ENCODE measurements around the gene TTC3. TPM values are rescaled to one million over a fixed set of nuclear protein-coding genes. Genes with fewer than 3 reads are reported as not detected.
A peak's percentile ranks its signal among the peaks of the same experiment; 100 is the strongest.

The TTC3 gene
- total RNA-seq, 1 experiment from 2014 or later = 29.0 TPM

DNA sequence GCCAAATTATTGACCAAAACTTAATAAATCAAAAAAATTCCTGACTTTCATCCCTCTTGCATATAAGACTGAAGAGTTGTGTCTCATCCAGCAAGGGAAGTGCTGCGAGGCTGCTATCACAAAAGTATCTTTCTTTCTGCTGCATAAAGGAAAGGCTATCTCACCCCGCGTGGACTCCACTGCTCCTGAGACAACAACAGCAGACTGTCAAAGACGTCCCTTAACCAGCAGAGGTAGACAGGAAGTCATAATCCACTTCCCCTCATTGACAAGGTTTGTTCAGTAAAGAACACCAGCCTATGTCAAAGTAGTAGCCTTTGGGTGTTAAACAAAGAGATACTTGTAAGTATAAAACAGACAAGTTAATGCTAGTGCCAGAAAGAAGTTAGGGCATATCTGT lies 164.7 kb downstream of the TTC3 start:
- ChIA-PET POLR2A (no interaction called here), CTCF (no interaction called here)
- DNase-seq (ENCODE audit: low spot score) (no peak), ATAC-seq (no peak)
- Mint-ChIP-seq H3K4me3 (no peak overlapping the region), H3K27me3 (ENCODE audit: low read depth) (no peaks in the 10 kb centered on the region), H3K36me3 (peaks cover 32% of the 10 kb centered on the region), H3K27ac (peak overlapping the region; percentile 22; the same call in 1 of the 2 replicates), H3K9me3 (no peaks in the 10 kb centered on the region), H3K4me1 (no peaks in the 10 kb centered on the region)
- TF ChIP-seq FOXJ3 (CRISPR knock-in tag; IDR thresholded peaks at IDR 0.05; ENCODE audit: borderline replicate concordance) = no peak
- no peak for TF ChIP-seq JUN (CRISPR knock-in tag; IDR thresholded peaks at IDR 0.05)
- no peak for TF ChIP-seq FOXK1 (CRISPR knock-in tag; IDR thresholded peaks at IDR 0.05)

GRCh38 chr21:37240978-37241377 lies 167.9 kb downstream of the TTC3 start:
- H3K27ac Mint-ChIP-seq = peak overlapping the region; percentile 39; the same call in 1 of the 2 replicates
- H3K27me3 Mint-ChIP-seq (ENCODE audit: low read depth) = no peaks in the 10 kb centered on the region
- H3K4me1 Mint-ChIP-seq = peaks cover 28% of the 10 kb centered on the region
- TF ChIP-seq CREB1 (CRISPR knock-in tag; IDR thresholded peaks at IDR 0.05) = no peak
- no peak overlapping the region for H3K4me3 Mint-ChIP-seq
- ATAC-seq = no peak
- DNase-seq (ENCODE audit: low spot score) = no peak
- POLR2A ChIA-PET = no interaction called here
- CTCF ChIA-PET = no interaction called here
- no peaks in the 10 kb centered on the region for H3K9me3 Mint-ChIP-seq
- peaks cover 23% of the 10 kb centered on the region for H3K36me3 Mint-ChIP-seq

DNA sequence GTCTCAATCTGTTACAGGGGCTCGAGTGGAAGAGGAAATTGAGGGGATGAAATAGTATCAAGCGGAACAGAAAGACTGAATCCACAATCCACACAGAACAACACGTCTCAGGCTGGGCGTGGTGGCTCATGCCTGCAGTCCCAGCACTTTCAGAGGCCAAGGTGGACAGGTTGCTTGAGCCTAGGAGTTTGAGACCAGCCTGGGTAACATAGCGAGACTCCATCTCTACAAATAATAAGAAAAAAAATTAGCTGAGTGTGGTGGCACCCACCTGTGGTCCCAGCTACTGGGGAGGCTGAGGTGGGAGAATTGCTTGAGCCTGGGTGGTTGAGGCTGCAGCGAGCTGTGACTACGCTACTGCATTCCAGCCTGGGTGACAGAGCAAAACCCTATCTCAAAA lies 168.4 kb downstream of the TTC3 start:
- Mint-ChIP-seq H3K27me3 (ENCODE audit: low read depth) (no peaks in the 10 kb centered on the region), H3K9me3 (no peaks in the 10 kb centered on the region), H3K27ac (peak overlapping the region; percentile 39; the same call in 1 of the 2 replicates), H3K36me3 (peaks cover 21% of the 10 kb centered on the region; the same call in 1 of the 2 replicates), H3K4me1 (peaks cover 30% of the 10 kb centered on the region), H3K4me3 (no peak overlapping the region)
- no peak for DNase-seq (ENCODE audit: low spot score)
- ChIA-PET POLR2A (no interaction called here), CTCF (no interaction called here)
- ATAC-seq = no peak
- TF ChIP-seq FOXK1 (CRISPR knock-in tag; IDR thresholded peaks at IDR 0.05) = no peak

- Mint-ChIP-seq H3K9me3 (no peaks in the 10 kb centered on the region), H3K27ac (no peak overlapping the region), H3K4me3 (no peak overlapping the region), H3K27me3 (ENCODE audit: low read depth) (no peaks in the 10 kb centered on the region), H3K4me1 (peaks cover 40% of the 10 kb centered on the region), H3K36me3 (peaks cover 13% of the 10 kb centered on the region; the same call in 1 of the 2 replicates)
- no peak for ATAC-seq
- DNase-seq (ENCODE audit: low spot score) = no peak
- TF ChIP-seq ZNF138 (CRISPR knock-in tag; conservative IDR thresholded peaks at IDR 0.05) (no peak), FOXJ3 (CRISPR knock-in tag; IDR thresholded peaks at IDR 0.05; ENCODE audit: borderline replicate concordance) (no peak), HMGXB4 (CRISPR knock-in tag; IDR thresholded peaks at IDR 0.05) (no peak), MXD4 (CRISPR knock-in tag; IDR thresholded peaks at IDR 0.05; ENCODE audit: borderline replicate concordance) (no peak), CBFB (CRISPR knock-in tag; IDR thresholded peaks at IDR 0.05; ENCODE audit: low read depth) (no peak), GABPB1 (CRISPR knock-in tag; IDR thresholded peaks at IDR 0.05) (no peak), NFE2L1 (CRISPR knock-in tag; IDR thresholded peaks at IDR 0.05) (no peak), ZNF232 (CRISPR knock-in tag; IDR thresholded peaks at IDR 0.05) (no peak), NFYB (CRISPR knock-in tag; conservative IDR thresholded peaks at IDR 0.05; ENCODE audit: low read depth) (no peak), ZNF671 (CRISPR knock-in tag; IDR thresholded peaks at IDR 0.05) (no peak), OVOL2 (CRISPR knock-in tag; IDR thresholded peaks at IDR 0.05; ENCODE audit: borderline replicate concordance) (no peak), ZNF396 (CRISPR knock-in tag; IDR thresholded peaks at IDR 0.05; ENCODE audit: borderline replicate concordance) (no peak), ZBTB21 (CRISPR knock-in tag; IDR thresholded peaks at IDR 0.05; ENCODE audit: borderline replicate concordance) (no peak), SOX15 (CRISPR knock-in tag; IDR thresholded peaks at IDR 0.05) (no peak), NR2C2 (CRISPR knock-in tag; IDR thresholded peaks at IDR 0.05) (no peak), ZNF512 (CRISPR knock-in tag; IDR thresholded peaks at IDR 0.05; ENCODE audit: borderline replicate concordance) (no peak)
- TF ChIP-seq, protein P1, sequence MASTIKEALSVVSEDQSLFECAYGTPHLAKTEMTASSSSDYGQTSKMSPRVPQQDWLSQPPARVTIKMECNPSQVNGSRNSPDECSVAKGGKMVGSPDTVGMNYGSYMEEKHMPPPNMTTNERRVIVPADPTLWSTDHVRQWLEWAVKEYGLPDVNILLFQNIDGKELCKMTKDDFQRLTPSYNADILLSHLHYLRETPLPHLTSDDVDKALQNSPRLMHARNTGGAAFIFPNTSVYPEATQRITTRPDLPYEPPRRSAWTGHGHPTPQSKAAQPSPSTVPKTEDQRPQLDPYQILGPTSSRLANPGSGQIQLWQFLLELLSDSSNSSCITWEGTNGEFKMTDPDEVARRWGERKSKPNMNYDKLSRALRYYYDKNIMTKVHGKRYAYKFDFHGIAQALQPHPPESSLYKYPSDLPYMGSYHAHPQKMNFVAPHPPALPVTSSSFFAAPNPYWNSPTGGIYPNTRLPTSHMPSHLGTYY (CRISPR knock-in tag; IDR thresholded peaks at IDR 0.05) = no peak
- TF ChIP-seq, protein P2, sequence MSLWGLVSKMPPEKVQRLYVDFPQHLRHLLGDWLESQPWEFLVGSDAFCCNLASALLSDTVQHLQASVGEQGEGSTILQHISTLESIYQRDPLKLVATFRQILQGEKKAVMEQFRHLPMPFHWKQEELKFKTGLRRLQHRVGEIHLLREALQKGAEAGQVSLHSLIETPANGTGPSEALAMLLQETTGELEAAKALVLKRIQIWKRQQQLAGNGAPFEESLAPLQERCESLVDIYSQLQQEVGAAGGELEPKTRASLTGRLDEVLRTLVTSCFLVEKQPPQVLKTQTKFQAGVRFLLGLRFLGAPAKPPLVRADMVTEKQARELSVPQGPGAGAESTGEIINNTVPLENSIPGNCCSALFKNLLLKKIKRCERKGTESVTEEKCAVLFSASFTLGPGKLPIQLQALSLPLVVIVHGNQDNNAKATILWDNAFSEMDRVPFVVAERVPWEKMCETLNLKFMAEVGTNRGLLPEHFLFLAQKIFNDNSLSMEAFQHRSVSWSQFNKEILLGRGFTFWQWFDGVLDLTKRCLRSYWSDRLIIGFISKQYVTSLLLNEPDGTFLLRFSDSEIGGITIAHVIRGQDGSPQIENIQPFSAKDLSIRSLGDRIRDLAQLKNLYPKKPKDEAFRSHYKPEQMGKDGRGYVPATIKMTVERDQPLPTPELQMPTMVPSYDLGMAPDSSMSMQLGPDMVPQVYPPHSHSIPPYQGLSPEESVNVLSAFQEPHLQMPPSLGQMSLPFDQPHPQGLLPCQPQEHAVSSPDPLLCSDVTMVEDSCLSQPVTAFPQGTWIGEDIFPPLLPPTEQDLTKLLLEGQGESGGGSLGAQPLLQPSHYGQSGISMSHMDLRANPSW (CRISPR knock-in tag; conservative IDR thresholded peaks at IDR 0.05; ENCODE audit: low read depth) = no peak
- ChIA-PET POLR2A (no interaction called here), CTCF (interaction anchor here (0.9 kb wide), 1 partner anchor 89 kb away, joined by 3 read pairs; no protein-coding TSS in a partner anchor)
These were observed 170.9 kb downstream of the TTC3 start for GRCh38 chr21:37243961-37244360.

Data from WTC11 (cell line).